Kidney (tissue), 14 donors: ENCODE results near the gene TULP4. TPM values are rescaled to one million over a fixed set of nuclear protein-coding genes. Genes with fewer than 3 reads are reported as not detected.
A peak's percentile ranks its signal among the peaks of the same experiment; 100 is the strongest.

Experiments
- DNase-seq, 5 donors: peaks; one replicate each; pipeline ENCODE4 v3.0.0-alpha.2; 2013 to 2020
- FAIRE-seq: peaks from 2 replicates; lab custom pipeline; 2012; peaks lifted over from hg19 to GRCh38; lab: Jason Lieb, UNC
- H3K27ac ChIP-seq, 2 donors: one replicate each; pipeline ENCODE4 v1.7.0; 2013; ENCODE audit warnings: low read depth in 2 of 2, low read length in 2 of 2, inconsistent platforms in 1 of 2
- H3K27me3 ChIP-seq: one replicate; pipeline ENCODE4 v1.7.1; 2013; ENCODE audit warnings: low read length, inconsistent platforms; ENCODE audit not compliant: control insufficient read depth, insufficient read depth
- H3K36me3 ChIP-seq, 3 donors: one replicate each; pipeline versions ENCODE4 v1.7.0 to v1.7.1; 2013; ENCODE audit warnings: low read length in 3 of 3, control low read depth in 1 of 3, inconsistent platforms in 1 of 3; ENCODE audit not compliant: insufficient read depth in 3 of 3, control insufficient read depth in 2 of 3
- H3K4me1 ChIP-seq, 3 donors: one replicate each; pipeline versions ENCODE4 v1.7.0 to v1.7.1; 2013; ENCODE audit warnings: low read length in 3 of 3, inconsistent platforms in 1 of 3, low read depth in 1 of 3; ENCODE audit not compliant: control insufficient read depth in 2 of 3, insufficient read depth in 2 of 3
- H3K4me3 ChIP-seq, 3 donors: one replicate each; pipeline versions ENCODE4 v1.7.0 to v1.8.1; 2013; ENCODE audit warnings: low read length in 3 of 3, control low read depth in 1 of 3, inconsistent platforms in 1 of 3
- H3K9ac ChIP-seq, 3 donors: one replicate each; pipeline versions ENCODE4 v1.7.0 to v1.7.1; 2013; ENCODE audit warnings: low read length in 3 of 3, control low read depth in 1 of 3, inconsistent platforms in 1 of 3
- H3K9me3 ChIP-seq, 3 donors: one replicate each; pipeline versions ENCODE4 v1.7.0 to v1.7.1; 2013; ENCODE audit warnings: low read length in 3 of 3, control low read depth in 1 of 3, inconsistent platforms in 1 of 3; ENCODE audit not compliant: control insufficient read depth in 2 of 3, insufficient read depth in 1 of 3
- CTCF ChIP-seq: IDR thresholded peaks from 3 replicates; pipeline ENCODE4 v1.5.1; 2012; ENCODE audit warnings: mild to moderate bottlenecking, moderate library complexity, borderline replicate concordance; ENCODE audit not compliant: insufficient read depth; ENCODE audit errors: extremely low read depth
- intact Hi-C: fragments of 100-400 bp; cut with DNase I; formaldehyde crosslinking; loops from one replicate; pipeline ENCODE4 v1.11.1; 2022
- polyA plus RNA-seq: library from polyadenylated mRNA; stranded (reverse); fragments of 350-450 nt; fragmentation: Illumina TruSeq; extraction: RNeasy Lipid Tissue Mini Kit (QIAGEN cat#74804); gene quantifications from one replicate; pipeline ENCODE4 v1.2.3, GENCODE V29; 2014; ENCODE audit warnings: low read depth, low replicate concordance; ENCODE audit not compliant: insufficient read depth
- total RNA-seq: library from RNA; stranded (reverse); fragmentation: NEBNext Ultra II Directional; extraction: Animal tissue kit (Norgen Biotek cat#: 25700); gene quantifications from one replicate; pipeline ENCODE4 v1.2.1, GENCODE V29; 2021
- donor health status: control.
- donor health status: control.
- donor health status: control.
- donor health status: control.
- donor health status: control.
- donor health status: DM: yes; HTN: yes; CAD: no.
- donor health status: Normal renal cell carcinoma (clear cell type).

The TULP4 gene
- total and polyA plus RNA-seq, 2 donors from 2014 or later = 3.3 to 114 TPM

- TF ChIP-seq CTCF = no peak
- intact Hi-C loops = no loop called here
- Histone ChIP-seq H3K9ac (no peak overlapping the region), H3K9me3 (no peaks in the 10 kb centered on the region), H3K27me3 (no peaks in the 10 kb centered on the region), H3K4me3 (no peak overlapping the region), H3K4me1 (peaks cover 3 to 12% (median 4%) of the 10 kb centered on the region in 3 donors), H3K36me3 (no peaks in the 10 kb centered on the region), H3K27ac (no peak overlapping the region)
- DNase-seq = no peak
- no peak for FAIRE-seq
Measured at GRCh38 chr6:158557927-158558326, 245.7 kb downstream of the TULP4 start.

- H3K4me3 ChIP-seq = no peak overlapping the region
- DNase-seq = no peak
- H3K9me3 ChIP-seq = no peaks in the 10 kb centered on the region
- H3K4me1 ChIP-seq = peaks cover 3 to 12% (median 4%) of the 10 kb centered on the region in 3 donors
- no peaks in the 10 kb centered on the region for H3K36me3 ChIP-seq
- TF ChIP-seq CTCF = no peak
- H3K27ac ChIP-seq = no peak overlapping the region
- intact Hi-C loops = no loop called here
- no peak for FAIRE-seq
- no peak overlapping the region for H3K9ac ChIP-seq
- H3K27me3 ChIP-seq = no peaks in the 10 kb centered on the region
Measured at GRCh38 chr6:158558415-158559306, 246.4 kb downstream of the TULP4 start.

GRCh38 chr6:158559338-158559894 is 247.2 kb downstream of the TULP4 start:
- intact Hi-C loops = no loop called here
- FAIRE-seq = no peak
- Histone ChIP-seq H3K27ac (peak overlapping the region; percentile 49 to 67), H3K27me3 (no peaks in the 10 kb centered on the region), H3K36me3 (no peaks in the 10 kb centered on the region), H3K4me3 (peak overlapping the region; percentile 77 to 90 (median 90)), H3K4me1 (peaks cover 3 to 12% (median 4%) of the 10 kb centered on the region in 3 donors), H3K9me3 (no peaks in the 10 kb centered on the region), H3K9ac (peak overlapping the region; percentile 63 to 84 (median 76))
- DNase-seq = peak in 1 of 5 donors; percentile 27
- TF ChIP-seq CTCF = no peak
